Pancreas (tissue), 10 donors: ENCODE data around the gene NEK6. TPM values are rescaled to one million over a fixed set of nuclear protein-coding genes. Genes with fewer than 3 reads are reported as not detected.
A peak's percentile ranks its signal among the peaks of the same experiment; 100 is the strongest.

ENCODE experiments used
- ATAC-seq, 4 donors: fragments of 200-7000 bp; cut with Tn5 transposase; one replicate each; pipeline versions ENCODE4 v1.8.0 to v1.9.1; 2020; ENCODE audit warnings: mild to moderate bottlenecking in 4 of 4, moderate library complexity in 4 of 4
- DNase-seq, 6 donors: peaks; one replicate each; pipeline ENCODE4 v3.0.0-alpha.2; 2020
- FAIRE-seq: peaks from 2 replicates; lab custom pipeline; 2012; peaks lifted over from hg19 to GRCh38; lab: Jason Lieb, UNC
- H3K27ac ChIP-seq, 4 donors: fragments of 200-600 bp; sonication (generic); 1 replicate in 3 of 4; 2 replicates in 1 of 4; pipeline versions ENCODE4 v1.5.0 to v1.8.0; 2020
- H3K27me3 ChIP-seq, 4 donors: fragments of 200-600 bp; one replicate each; pipeline ENCODE4 v1.8.0; 2021
- H3K36me3 ChIP-seq, 3 donors: fragments of 200-600 bp; sonication (generic) in 1 of 3; one replicate each; pipeline versions ENCODE4 v1.5.0 to v1.8.0; 2020 to 2021
- H3K4me1 ChIP-seq, 3 donors: fragments of 200-600 bp; one replicate each; pipeline ENCODE4 v1.8.0; 2021
- H3K4me3 ChIP-seq, 4 donors: fragments of 200-600 bp; sonication (generic) in 2 of 4; one replicate each; pipeline versions ENCODE4 v1.5.0 to v1.8.0; 2020 to 2021
- H3K9me3 ChIP-seq, 4 donors: fragments of 200-600 bp; one replicate each; pipeline ENCODE4 v1.8.0; 2021
- CTCF ChIP-seq, 4 donors: fragments of 200-600 bp; sonication (generic) in 3 of 4; IDR thresholded peaks; one replicate each; pipeline versions ENCODE4 v1.5.0 to v1.8.0; 2021; ENCODE audit warnings: antibody characterized with exemption in 4 of 4
- WGBS, 2 donors: extraction: QIAGEN DNeasy Blood & Tissue Kit; methylation state at CpG; one replicate each; pipeline ENCODE4 v1.1.7; 2013; 5-methylcytosine and 5-hydroxymethylcytosine counted together
- intact Hi-C, 3 donors: fragments of 100-400 bp; cut with DNase I; formaldehyde crosslinking; loops; one replicate each; pipeline versions ENCODE4 v1.11.1 to v1.14.2; 2022
- polyA plus RNA-seq, 2 donors: library from polyadenylated mRNA; stranded (reverse); fragments of 200-250 nt; gene quantifications; one replicate each; pipeline ENCODE4 v1.2.3, GENCODE V29; 2013
- total RNA-seq, 6 donors: library from RNA; stranded (reverse); fragmentation: NEBNext Ultra II Directional in 4 of 6; extraction: Animal tissue kit (Norgen Biotek cat#: 25700) in 4 of 6; gene quantifications; one replicate each; pipeline versions ENCODE4 v1.2.1 to v1.2.4, GENCODE V29; 2021 to 2023
- donor health status: healthy with polysubstance abuse.
- donor health status: DM: no; HTN: no; CAD: no; lungs with moderate emphysema.
- donor health status: DM: no; HTN: no; CAD: no.
- donor health status: control.
- donor health status: control.
- donor health status: Bipolar disorder and iron deficiency.
- donor health status: DM: yes; HTN: yes; CAD: no.
- donor health status: DM: no; HTN: no; CAD: no.
- donor health status: DM: no; HTN: no; CAD: no.
- donor health status: DM: yes; HTN: yes; CAD: no.

NEK6 gene
- total and polyA plus RNA-seq, 8 donors = 7.8 to 67.0 (median 29.7) TPM

DNA sequence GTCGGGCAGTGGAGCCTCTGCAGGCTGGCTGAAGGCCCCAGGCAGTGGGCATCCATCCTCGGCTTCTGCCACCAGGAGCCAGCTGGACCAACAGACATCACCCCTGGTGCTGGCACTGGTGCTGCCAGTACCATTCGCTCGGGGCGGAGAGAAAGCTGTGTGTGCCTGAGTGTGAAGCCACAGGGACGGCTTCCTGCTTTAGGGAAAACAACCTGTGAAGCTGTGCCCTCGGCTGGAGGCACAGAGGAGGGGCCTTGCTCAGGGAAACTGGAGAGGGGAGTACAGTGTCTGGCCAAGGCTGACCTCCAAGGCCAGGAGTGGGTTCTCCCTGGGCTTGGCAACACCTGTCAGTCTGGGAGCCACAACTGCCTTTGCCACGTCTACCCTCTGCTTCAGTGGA lies 38.3 kb downstream of the NEK6 start:
- no peaks in the 10 kb centered on the region for H3K36me3 ChIP-seq
- DNase-seq (no peak), ATAC-seq (peak in 3 of 4 donors; percentile 11 to 29 (median 24)), FAIRE-seq (no peak)
- no peak overlapping the region for H3K4me3 ChIP-seq
- H3K27me3 ChIP-seq = no peaks in the 10 kb centered on the region
- 56 to 58% methylated on average over 8 of the region's 8 CpGs for WGBS, 2 donors
- peak overlapping the region; percentile 24 to 65 (median 49) for H3K27ac ChIP-seq
- TF ChIP-seq CTCF (IDR thresholded peaks at IDR 0.05) = no peak
- H3K4me1 ChIP-seq = peaks cover 8 to 33% (median 11%) of the 10 kb centered on the region in 3 donors
- H3K9me3 ChIP-seq = no peaks in the 10 kb centered on the region
- intact Hi-C loops = no loop called here

- TF ChIP-seq CTCF (IDR thresholded peaks at IDR 0.05) = no peak
- ATAC-seq = no peak
- Histone ChIP-seq H3K9me3 (no peaks in the 10 kb centered on the region), H3K27ac (peak overlapping the region; percentile 34 to 65 (median 49)), H3K36me3 (peaks cover 0 to 2% (median 0%) of the 10 kb centered on the region in 3 donors), H3K4me1 (peaks cover 8 to 32% (median 11%) of the 10 kb centered on the region in 3 donors), H3K27me3 (no peaks in the 10 kb centered on the region), H3K4me3 (no peak overlapping the region)
- 79 to 82% methylated on average over 14 of the region's 14 CpGs for WGBS, 2 donors
- FAIRE-seq = no peak
- intact Hi-C loops = no loop called here
- DNase-seq = no peak
Measured at GRCh38 chr9:124296796-124297550, 39.2 kb downstream of the NEK6 start.

GRCh38 chr9:124297551-124297901 lies 39.8 kb downstream of the NEK6 start:
- DNase-seq = peak in 4 of 6 donors; percentile 61 to 77 (median 72)
- peaks cover 0 to 7% (median 0%) of the 10 kb centered on the region in 3 donors for H3K36me3 ChIP-seq
- WGBS, 2 donors = 38 to 39% methylated on average over 9 of the region's 9 CpGs
- H3K4me3 ChIP-seq = no peak overlapping the region
- intact Hi-C loops = no loop called here
- FAIRE-seq = no peak
- ATAC-seq = peak; percentile 70 to 75 (median 74)
- no peak for TF ChIP-seq CTCF (IDR thresholded peaks at IDR 0.05)
- no peaks in the 10 kb centered on the region for H3K9me3 ChIP-seq
- H3K27me3 ChIP-seq = no peaks in the 10 kb centered on the region
- peak overlapping the region; percentile 34 to 65 (median 49) for H3K27ac ChIP-seq
- peaks cover 8 to 27% (median 11%) of the 10 kb centered on the region in 3 donors for H3K4me1 ChIP-seq

DNA sequence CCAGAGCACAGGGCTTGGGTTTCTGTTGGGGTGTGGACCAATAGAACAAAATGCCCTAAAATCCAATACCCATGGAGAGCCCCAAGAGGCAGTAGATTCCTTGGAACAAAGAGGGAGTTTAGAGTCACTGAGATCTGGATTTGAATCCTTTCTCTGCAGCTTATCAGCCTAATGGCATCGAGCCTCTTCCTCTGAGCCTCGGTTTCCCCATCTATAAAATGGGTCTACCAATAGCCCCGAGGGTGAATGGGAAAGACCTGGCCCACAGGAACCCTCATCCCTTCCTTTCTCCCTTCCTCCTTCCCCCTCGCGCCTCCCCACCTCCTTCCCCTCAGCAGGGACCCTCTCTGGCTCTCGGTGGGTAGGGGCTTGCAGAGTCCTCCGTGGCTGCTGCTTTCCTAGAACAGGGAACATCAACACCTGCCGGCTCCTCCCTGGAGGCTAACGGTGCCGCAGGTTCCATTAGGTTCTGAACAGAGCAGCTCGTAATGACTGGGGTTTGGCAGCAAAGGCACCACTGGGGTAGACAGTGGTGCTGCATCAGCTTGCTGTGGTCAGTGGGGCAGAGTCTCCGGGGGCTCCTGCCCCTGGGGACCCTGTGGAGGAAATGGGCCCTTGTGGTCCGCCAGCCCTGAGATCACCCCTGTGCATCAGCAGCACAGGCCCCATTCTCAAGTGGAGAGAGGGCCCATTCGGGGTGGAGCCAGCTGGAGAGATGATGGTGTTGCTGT lies 40.3 kb downstream of the NEK6 start:
- H3K9me3 ChIP-seq = no peaks in the 10 kb centered on the region
- H3K4me1 ChIP-seq = peaks cover 8 to 26% (median 11%) of the 10 kb centered on the region in 3 donors
- FAIRE-seq (no peak), DNase-seq (no peak), ATAC-seq (no peak)
- WGBS, 2 donors = 82 to 89% methylated on average over 14 of the region's 14 CpGs
- no peak overlapping the region for H3K4me3 ChIP-seq
- intact Hi-C loops = no loop called here
- H3K27me3 ChIP-seq = no peaks in the 10 kb centered on the region
- peaks cover 0 to 13% (median 0%) of the 10 kb centered on the region in 3 donors for H3K36me3 ChIP-seq
- peak overlapping the region in 2 of 4 donors; percentile 4 to 55 for H3K27ac ChIP-seq
- no peak for TF ChIP-seq CTCF (IDR thresholded peaks at IDR 0.05)
